Activated CD4-positive, alpha-beta T cell treated with anti-CD3 and anti-CD28 coated beads, Interleukin-2, amount 50 U/mL, for 24 hours (primary cell): ENCODE data around the gene ACHE.
A peak's percentile ranks its signal among the peaks of the same experiment; 100 is the strongest.

ENCODE experiments used
- DNase-seq, 2 donors: peaks; one replicate each; pipeline ENCODE4 v3.0.0-alpha.2; 2020; ENCODE audit warnings: low read depth in 1 of 2, low spot score in 1 of 2

The ACHE gene

DNA sequence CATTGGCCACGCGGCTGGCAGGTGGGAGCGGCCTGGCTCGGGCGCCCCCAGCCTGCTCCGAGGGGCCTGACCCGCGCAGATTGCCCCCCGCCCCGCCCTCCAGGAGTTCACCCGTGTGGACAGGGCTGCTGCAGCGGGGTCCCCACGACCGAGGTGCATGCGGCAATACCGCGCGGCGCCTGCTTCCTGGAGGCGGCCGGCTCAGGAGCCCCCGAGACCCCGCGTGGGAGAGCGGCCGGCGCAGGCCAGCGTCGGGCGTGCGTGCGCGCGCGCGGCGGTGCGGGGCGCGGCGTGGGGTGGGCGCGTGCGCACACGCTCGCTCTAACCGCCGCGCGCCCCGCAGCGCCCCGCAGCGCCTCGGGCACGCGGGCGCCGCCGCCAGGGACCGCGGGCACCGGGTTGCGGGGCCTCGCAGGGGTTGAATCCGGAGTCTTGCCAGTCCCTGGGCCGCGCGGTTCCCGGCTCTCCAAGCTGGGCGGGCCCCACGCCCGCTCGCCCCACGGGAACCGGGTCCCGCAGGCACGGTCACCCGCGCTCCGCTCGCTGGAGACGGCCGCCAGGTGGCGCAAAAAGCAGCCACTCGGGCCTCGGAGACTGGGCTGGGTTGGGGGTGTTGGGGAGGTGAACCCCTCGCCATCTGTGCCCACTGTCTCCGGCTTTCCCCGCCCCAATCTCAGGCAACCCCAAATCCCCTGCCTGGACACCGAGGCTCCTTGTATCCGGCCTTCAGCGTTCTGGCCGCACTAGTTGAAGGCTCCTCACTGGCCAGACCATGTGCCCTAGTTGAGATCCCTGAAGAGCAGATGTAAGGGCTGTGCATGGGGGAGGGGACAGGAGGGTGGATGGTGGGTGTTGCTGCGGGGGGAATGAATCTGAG, 1.3 kb upstream of the ACHE start:
- peak in 1 of 2 donors; percentile 51 for DNase-seq

DNA sequence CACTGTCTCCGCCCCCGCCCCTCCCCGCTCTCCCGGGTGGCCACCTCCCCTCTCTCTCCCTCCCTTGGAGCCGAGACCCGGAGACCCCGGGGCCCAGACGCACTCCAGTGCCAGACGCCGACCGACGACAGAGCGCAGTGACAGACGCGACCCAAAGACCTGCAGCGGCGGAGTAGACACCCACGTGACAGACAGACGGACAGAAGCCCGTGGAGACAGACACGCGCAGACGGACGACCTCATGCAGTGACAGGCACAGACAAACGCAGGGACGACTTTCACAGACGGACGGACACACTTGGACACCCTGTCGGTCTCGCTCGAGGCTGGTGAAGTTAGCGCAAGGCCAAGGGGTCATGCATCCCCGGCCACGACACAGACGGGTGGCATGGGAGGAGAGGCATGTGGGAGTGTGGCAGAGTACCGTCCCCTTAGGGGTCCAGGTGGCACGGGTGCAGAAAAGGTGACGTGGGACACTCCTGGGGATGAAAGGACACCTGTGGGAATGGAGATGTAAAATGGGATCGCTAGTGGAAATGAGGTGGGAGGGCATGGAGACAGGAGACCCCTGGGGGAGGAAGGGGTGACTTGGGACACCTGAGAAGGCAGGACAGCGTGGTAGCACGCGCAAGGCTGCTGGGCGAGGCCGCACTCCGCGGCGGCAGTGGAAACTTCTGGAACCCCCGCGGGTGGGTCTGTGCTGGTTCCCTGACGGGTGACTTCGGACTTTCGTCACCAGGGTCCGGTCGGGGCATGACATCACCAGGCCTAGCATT, 456 bp upstream of the ACHE start:
- DNase-seq, result no peak

DNA sequence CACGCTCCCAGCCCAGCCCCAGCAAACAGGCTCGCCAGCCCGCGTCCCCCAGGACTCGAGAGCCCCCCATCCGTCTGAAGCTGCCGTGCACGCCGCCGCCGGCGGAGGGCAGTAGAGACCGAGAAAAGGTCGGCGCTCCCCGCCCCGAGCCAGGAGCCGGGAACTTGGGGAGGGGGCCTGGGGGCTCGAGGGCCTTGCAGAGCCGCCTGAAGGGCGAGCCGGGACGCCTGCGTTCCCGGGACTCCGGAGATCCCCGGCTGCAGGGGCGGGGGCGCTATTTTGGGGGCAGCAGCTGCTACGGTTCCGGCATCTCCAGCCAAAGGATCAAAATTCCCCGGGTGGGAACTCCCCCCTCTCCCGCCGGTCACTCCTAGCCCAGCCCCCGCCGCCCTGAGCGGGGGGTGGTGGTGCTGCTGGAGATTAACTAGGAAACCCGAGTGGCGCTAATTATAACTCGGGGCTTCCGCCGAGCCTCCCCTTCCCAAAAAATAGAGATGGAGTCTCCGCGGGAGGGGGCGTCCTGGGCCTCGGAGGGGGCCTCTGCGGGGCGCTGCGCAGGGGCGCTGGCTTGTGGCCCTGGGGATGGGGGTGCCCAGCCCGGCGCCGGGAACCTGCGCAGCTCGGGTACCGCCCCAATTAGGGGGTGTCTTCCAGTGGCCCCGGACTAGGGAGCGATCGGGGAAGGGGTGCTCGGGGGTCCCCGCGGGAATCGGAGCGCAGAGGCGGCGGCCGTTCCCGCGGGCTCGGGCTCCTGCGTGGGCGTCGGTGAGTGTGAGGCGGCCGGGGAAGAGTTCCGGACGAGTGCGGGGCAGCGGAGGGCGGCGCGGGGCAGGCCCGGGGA, 608 bp downstream of the ACHE start:
- DNase-seq, result no peak

DNA sequence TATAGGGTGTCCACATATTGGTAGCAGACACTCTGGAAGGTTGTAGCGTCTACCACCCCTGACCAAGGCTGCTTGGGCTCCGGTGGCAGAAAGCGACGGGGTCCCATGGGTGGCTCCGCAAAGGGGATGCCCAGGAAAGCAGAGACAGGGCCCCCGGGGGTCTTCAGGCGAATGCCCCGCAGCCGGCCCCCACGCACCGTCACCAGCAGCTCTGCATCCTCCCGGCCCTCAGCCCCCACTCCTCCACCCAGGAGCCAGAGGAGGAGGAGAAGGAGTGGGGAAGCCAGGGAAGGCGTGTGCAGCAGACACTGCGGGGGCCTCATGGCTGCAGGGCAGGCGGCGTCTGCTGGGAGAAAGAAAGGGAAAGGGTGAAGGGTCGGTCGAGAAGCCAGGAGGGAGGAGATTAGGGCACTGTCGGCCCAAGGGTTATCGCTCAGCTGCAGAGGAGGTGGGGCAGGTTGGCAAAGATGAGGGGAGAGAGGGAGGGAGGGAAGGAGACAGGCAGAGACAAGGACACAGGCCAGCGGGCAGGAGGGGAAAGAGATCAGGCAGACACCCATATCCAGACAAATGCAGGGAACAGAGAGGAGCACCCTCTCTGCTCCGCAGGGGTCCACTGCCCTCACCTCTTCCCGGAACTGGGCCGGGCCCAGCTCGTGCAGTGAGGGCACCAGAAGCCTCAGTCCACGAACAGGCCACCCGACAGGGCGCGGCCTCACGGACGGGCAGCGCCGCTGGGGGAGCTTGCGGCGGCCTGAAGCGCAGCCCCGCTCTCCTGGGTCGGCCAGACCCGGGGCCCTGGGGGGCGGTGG, 1.6 kb downstream of the ACHE start:
- DNase-seq, result no peak

DNA sequence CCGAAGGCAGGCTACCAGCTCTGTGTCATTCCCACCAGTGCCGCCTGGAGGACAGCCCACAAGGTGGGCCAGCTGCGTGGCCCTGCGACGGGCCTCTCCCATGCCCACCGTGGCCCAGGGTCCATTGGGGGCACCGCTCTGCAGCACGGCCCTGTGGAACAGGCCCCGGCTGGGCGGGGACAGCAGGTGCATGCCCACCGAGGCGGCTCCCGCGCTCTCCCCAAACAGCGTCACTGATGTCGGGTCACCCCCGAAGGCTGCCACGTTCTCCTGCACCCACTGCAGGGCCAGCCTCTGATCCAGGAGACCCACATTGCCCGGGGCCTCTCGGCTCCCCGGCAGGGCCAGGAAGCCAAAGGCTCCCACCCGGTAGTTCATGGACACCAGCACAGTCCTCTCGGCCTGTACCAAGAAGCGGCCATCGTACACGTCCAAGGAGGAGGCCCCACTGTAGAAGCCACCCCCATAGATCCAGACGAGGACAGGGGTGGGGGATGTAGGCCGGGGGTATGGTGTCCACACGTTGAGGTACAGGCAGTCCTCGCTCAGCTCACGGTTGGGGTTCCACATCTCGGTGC, 2.3 kb downstream of the ACHE start:
- no peak for DNase-seq

DNA sequence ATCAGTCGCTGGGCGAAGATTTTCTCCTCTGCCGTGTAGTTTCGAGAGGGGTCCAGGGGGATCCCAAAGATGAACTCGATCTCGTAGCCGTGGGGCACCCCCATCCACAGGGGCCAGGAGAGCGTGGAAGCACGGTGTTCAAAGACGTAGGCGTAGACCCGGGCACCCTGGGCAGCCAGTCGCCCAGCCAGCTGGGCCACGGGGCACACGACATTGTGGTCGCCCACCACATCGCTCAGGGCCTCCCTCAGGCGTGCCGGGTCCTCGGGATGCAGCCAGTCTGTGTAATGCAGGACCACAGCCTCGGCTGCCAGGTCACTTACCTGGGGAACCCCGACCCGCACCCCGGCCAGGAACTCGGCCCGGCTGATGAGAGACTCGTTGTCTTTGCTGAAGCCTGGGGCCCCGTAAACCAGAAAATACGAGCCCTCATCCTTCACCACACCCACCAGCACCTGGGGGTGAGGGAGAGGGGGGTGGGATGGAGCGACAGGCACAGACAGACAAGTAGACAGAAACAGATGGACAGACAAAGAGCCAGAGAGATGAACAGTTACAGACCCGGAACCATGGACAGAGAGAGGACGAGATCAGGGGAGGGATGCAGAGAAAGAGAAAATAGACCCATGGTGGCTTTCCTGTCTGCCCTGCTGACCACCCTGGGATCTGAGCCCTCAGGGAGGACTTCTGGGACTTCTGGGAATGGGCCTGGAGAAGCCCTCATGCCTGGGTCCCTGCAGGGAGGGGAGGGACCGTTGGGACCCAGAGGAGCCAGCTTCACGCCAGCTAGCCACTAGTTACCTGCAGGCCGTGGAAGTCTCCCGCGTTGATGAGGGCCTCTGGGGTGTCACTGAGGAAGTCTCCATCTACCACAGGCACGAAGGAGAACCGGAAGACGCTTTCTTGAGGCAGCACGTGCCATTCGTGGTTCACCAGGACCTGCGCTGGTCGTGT, 3.0 kb downstream of the ACHE start:
- DNase-seq, result no peak

DNA sequence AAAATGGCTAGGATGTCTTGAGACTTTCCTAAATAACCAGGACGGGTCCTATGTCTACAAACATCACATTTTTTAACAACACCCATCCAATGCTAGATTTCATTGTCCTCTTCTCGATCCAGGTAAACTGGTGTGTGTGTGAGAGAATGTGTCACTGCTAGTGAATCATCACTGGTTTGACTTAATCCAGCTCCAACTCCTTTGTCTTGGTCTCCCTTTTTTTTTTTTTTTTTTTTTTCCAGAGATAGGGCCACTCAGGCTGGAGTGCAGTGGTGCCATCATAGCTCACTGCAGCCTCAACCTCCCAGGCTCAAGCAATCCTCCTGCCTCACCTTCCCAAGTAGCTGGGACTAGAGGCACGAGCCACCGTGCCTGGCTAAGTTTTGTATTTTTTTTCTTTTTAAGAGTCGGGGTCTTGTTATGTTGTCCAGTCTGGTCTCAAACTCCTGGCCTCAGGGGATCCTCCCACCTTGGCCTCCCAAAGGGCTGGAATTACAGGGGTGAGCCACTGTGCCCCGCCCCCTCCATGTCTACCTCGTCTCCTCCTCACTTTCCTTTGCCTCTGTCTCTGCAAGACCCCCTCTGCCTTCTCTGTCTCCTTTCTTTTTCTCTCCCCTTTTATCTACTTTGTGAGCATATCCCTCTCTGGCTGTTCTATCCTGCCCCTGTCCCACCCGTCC, 4.0 kb downstream of the ACHE start:
- DNase-seq, result no peak

DNA sequence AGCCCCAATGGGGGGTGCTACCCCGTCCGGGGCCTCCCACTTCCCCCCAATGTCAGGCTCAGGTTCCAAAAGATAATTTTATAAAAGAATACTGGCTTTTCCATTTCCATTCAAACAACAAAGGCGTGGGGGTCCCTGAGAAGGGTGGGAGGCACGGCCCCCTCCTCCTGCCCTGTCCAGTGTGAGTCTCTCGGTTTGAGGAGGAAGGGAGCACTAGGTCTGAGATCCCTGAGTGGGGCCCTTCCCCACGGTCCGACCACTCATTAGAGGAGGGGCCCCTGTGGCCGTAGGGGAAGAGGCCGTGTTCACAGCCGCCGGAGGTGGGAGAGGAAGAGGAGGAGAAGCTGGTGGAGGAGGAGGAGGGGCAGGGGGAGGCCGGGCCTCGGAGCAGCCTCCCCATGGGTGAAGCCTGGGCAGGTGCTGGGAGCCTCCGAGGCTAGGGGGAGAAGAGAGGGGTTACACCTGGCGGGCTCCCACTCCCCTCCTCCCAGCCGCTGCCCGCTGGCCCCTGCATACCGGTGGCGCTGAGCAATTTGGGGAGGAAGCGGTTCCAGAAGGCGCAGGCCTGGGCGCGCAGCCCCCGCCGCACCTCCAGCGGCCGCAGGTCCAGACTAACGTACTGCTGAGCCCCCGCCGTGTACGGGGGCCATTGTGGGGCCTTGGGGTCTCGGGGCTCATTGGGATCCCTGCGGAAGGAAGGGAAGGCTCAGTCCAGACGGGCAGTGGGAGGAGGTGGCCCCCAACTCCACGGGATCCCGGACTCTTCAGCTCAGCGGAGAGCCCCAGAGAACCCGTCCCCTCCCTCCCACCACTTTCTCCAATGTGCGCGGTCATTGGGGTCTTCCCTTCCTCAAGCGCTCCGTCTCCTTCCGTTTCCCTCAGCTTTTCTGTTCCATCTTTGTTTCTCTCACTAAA, 4.8 kb downstream of the ACHE start:
- DNase-seq, result no peak

DNA sequence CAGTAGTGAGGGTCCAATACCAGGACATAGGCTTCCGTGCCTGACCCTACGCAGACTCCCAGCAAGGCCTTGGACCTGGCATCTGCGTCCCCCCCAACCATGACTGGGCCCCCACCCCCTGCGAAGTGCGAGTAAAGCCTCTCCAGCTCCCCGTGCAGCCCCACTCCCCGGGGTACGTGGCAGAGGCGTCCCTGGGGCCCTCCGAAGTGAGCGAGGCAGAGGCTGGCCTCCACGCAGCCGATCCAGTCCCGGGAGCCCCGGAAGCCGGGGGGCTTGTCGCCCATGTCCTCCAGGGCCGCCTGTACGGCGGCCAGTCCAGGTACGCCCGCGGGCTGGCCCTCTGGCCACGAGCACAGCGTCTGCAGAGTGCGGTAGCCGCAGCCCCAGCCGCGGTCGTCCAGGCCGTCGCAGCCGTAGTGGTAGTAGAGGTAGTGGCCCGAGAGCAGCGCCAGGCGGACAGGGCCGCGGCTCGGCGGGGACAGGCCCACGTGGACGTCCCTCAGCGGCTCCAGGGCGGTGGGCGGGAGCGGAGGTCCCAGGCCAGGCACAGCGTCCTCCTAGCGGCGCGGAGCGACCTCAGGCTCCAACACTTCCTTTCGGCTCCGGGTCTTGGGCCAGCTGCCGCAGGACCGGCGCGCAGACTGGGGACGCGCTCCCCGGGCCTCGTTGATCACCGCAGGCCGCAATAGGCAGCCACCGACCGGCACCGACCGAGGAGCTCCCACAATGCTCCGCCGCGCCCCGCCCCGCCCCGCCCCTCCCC, 6.5 kb downstream of the ACHE start, which contains the start of gene UFSP1:
TSS of gene UFSP1 (minus strand) at position 728 of the 763 bp plus-strand sequence. CDS start at position 284, 444 bp downstream.
- no peak for DNase-seq

DNA sequence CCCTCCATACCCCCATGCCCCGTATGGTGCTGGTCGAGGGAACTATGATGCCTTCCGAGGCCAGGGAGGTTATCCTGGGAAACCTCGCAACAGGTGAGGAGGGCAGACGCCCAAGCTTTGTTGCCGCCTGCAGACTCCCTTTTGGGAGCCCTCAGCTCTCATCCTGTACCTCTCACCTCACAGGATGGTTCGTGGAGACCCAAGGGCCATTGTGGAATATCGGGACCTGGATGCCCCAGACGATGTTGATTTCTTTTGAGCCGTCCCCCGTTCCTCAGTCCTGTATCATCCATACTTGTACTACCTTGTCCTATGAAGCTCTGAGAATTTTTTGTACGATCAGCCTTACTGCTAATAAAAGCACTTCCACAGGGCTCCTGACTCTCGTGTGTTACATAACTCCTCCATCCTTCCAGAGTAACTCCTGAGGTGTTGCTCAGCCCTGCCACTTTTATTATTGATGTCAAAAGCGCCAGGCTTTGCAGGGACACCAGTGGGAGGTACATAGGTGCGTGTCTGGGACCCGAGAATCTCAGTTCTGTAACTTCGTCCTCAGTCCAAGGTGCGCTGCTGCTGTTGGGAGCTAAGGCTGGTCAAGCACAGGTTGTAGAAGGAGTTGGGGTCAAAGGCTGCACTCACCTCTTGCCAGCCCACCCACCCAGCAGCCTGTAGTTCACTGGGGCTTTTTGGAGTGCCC, 7.2 kb downstream of the ACHE start:
- DNase-seq, result no peak

DNA sequence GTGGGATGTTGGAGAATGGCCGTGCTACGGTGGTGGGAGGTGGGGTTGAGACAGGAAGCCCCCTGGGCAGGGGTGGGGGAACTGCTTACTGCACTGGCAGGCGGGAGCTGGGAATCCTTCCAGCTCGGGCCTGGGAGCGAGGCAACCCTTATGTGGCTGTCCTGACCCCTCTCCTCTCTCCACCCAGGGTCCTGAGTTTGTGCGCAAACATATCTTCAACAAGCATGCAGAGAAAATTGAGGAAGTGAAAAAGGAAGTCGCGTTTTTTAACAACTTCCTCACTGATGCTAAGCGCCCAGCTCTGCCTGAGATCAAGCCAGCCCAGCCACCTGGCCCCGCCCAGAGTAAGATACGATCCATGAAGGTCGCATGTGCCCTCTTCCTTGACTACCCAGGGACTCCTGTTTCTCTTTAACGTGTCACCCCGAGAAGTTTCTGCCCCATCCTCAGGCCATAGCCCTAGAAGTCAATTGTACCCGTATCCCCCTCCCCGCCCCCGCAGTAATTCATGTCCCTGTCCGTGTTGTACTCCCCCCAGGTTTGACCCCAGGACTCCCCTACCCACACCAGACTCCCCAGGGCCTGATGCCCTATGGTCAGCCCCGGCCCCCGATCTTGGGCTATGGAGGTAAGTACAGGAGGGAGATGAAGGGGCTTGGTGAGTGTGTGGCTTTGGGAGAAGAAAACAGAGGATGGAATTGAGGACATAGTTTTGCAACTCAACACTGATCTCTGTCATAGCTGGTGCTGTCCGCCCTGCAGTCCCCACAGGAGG, 8.0 kb downstream of the ACHE start:
- no peak for DNase-seq

DNA sequence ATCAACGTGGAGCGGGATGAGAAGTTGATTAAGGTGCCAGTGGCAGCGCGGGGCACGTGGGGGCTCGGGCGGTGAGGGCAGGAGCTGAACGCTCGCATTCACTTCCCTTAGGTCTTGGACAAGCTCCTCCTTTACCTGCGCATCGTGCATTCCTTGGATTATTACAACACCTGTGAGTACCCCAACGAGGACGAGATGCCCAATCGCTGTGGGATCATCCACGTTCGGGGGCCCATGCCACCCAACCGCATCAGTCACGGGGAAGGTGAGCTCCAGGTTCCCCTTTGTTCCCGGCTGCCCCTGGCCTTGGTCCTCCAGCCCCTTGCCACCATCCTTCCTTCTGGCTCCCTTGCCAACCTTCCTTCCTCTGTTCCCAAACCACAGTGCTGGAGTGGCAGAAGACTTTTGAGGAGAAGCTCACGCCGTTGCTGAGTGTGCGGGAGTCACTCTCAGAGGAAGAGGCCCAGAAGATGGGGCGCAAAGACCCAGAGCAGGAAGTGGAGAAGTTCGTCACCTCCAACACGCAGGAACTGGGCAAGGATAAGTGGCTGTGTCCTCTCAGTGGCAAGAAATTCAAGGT, 8.7 kb downstream of the ACHE start:
- DNase-seq, result no peak

DNA sequence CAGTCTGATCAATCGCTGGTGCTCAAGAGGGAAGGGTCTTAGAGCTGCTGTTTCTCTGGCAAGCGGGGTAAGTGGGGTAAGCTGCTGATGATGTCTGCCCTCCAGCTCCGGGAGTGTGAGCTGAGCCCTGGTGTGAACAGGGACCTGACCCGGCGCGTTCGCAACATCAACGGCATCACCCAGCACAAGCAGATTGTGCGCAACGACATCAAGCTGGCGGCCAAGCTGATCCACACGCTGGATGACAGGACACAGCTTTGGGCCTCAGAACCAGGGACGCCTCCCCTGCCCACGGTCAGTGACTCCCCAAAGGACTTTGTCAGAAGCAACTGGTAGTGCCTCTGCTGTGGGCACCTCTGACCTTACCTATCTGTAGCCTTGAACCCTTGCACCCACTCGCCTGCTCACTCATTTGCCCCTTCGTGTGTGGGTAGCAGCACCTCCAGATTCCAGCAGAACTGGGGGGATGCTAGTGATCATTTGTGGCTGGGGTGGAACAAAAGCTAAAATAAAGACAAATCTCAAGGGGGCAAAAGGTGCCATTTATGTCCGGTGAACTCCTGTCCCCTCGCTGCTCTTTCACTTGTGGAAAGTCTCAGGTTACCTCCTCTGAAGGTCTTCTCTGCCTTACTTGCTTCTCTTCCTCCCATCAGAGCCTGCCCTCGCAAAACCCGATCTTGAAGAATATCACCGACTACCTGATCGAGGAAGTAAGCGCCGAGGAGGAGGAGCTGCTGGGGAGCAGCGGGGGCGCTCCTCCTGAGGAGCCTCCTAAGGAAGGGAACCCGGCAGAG, 9.3 kb downstream of the ACHE start:
- no peak for DNase-seq
